ENCODE data around the gene NOP9.
"Not testable (repeated sequence)": the region's sequence is repeated elsewhere in the genome, so short reads cannot be mapped to it uniquely, and the experiment has no call there.

Gene NOP9

DNA sequence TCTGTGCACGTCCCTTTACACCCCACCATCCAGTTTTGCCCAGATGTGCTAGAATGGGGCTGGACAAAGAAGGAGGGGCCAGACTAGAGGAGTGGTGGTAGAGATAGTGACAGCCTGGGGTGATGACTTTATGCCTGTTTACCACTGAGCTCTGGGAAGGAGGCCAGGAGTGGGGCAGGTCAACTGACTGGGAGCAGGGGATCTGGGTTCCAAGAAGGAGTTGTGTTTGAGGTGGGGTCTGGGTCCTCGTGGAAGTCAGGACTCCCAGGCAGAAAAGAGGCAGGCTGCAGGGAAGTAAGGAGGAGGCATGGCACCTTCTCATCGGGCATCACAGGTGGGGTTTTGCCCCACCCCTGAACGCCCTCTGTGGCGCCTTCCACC lies 10.6 kb downstream of the NOP9 start:
- no peak for DNase-seq (ENCODE audit: low spot score)

DNA sequence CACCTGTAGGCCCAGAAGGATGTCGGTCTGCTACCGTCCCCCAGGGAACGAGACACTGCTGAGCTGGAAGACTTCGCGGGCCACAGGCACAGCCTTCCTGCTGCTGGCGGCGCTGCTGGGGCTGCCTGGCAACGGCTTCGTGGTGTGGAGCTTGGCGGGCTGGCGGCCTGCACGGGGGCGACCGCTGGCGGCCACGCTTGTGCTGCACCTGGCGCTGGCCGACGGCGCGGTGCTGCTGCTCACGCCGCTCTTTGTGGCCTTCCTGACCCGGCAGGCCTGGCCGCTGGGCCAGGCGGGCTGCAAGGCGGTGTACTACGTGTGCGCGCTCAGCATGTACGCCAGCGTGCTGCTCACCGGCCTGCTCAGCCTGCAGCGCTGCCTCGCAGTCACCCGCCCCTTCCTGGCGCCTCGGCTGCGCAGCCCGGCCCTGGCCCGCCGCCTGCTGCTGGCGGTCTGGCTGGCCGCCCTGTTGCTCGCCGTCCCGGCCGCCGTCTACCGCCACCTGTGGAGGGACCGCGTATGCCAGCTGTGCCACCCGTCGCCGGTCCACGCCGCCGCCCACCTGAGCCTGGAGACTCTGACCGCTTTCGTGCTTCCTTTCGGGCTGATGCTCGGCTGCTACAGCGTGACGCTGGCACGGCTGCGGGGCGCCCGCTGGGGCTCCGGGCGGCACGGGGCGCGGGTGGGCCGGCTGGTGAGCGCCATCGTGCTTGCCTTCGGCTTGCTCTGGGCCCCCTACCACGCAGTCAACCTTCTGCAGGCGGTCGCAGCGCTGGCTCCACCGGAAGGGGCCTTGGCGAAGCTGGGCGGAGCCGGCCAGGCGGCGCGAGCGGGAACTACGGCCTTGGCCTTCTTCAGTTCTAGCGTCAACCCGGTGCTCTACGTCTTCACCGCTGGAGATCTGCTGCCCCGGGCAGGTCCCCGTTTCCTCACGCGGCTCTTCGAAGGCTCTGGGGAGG lies 11.3 kb downstream of the NOP9 start, which contains the start of gene LTB4R:
Gene LTB4R, plus strand, starts transcription at position 857 of the 959 bp plus-strand sequence. CDS start 4,150 bp downstream, outside the sequence.
- peak; percentile 82 for DNase-seq (ENCODE audit: low spot score)

DNA sequence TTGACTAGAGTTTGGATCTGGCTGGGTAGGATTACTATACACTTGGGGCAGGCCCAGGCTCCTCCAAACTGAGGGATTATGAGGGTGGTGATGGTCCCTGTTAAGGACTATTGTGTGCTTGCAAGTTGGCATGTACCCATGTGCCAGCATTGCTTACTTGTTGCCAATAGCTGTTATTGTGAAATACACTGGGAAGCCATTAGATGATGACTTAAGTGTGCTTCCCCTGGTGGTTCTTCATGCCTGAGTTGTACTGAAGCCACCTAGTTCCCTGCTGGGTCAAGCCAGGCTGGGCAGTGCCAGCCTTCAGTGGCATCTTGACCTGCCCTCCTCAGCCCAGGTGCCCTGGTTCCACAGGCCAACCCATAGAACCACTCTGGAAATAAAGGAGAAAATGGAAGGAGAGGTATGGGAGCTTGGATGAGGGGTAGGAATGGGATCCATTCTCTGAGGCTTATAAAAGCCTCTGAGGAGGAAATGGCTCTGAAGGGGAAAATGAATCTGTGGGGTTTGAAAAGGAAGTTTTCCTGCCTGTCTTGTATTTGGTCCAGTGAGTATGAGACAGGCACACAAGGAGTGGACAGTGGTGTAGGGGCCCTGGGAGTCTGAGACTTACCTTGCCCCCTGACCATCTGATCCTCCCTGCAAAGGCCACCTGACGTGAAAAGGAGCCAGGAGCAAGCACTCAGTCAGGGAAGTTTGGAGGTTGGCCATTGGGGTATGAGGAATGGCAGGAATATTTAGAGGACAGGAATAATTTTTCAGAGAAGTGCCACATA lies 12.4 kb downstream of the NOP9 start:
- no peak for DNase-seq (ENCODE audit: low spot score)

DNA sequence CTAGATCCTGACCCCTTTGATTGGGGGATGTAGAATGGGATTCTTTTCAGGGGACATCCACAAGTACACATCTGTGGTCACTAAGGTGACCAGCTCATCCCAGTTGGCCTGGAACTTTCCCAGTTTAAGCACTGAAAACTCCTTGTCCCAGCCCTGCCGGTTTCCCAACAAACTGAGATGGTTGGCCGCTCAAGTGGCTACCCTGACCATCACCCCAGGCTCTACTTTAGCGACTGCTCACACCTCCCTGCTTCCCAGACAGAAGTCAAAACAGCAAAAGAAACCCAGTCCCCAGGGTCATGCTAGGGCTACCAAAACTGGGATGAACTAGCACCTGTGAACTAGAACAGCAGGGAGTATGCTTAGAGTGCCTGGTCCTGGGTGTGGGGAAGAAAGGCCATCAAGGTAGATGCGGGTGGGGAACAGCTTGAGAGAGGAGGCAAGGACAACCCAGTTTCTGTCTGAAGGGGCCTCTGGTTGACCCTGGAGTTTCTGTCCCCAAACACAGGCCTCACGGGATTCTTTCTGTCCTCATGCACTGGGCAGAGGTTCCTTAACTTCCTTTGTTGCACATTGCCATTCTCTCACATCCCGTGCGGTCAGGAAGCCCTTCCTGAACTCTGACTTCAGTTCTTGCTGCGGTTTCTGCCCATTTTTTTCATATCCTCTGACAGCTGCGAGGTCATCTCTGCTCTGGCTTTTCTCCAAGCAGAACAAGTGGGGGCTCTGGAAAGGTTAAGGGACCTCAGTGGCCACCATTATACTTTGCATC lies 13.3 kb downstream of the NOP9 start:
- peak; percentile 65 for DNase-seq (ENCODE audit: low spot score)

DNA sequence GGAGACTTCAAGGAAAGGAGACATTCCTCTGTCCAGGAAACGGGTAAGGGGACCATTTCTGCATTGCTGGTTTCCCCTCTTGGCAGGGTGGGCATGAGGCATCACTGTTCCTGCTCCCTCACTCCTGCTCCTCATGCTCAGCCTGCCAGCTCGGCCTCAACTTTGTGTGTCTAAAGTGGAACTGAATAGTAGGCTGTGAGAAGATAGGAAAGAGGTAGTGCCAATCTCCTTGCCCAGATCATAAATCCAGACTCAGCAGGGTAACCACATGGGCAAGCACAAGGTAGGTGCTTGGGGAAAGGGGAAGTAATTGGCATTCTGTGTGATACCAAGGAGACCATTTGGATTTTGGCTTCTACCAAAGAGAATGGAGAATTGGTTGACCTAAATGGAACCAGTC lies 14.3 kb downstream of the NOP9 start:
- DNase-seq (ENCODE audit: low spot score) = no peak

DNA sequence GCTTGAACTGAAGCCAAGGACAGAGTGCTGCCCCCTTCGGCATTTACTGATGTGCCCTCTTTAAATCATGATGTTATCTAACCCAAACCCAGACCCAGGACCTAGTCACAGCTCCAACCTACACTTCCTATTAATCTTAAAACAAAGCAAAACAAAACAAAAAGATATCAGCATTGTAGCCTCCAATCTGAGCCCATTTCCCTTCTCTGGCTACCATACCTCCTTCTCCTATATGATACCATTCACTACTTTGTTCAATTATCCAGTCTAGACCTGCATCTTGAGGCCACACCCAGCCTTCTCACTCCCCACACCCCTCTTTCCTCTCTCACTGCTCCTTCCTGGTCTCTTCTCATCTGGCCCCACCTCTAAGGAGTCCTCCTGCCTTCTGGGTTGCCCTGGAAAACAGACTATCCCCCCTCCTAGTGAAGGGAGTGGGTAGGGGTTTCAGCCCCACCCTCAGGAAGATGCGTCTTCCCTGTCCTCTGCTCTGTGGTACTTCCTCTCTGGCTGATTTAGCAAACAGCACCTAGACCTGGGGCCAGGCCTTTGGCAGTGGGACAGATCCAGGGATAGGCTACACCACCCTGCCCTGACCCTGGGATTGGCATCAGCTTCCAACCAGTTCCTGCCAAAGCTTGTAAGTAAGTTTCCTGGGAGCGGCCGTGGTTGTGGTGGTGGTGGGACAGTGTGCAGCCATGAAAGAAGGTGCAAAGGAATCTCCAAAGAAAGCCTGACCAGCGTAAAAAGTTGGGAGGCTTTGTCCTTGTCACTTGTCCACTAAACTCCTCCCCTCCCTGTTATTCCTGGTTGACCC lies 14.9 kb downstream of the NOP9 start:
- DNase-seq (ENCODE audit: low spot score) = no peak

DNA sequence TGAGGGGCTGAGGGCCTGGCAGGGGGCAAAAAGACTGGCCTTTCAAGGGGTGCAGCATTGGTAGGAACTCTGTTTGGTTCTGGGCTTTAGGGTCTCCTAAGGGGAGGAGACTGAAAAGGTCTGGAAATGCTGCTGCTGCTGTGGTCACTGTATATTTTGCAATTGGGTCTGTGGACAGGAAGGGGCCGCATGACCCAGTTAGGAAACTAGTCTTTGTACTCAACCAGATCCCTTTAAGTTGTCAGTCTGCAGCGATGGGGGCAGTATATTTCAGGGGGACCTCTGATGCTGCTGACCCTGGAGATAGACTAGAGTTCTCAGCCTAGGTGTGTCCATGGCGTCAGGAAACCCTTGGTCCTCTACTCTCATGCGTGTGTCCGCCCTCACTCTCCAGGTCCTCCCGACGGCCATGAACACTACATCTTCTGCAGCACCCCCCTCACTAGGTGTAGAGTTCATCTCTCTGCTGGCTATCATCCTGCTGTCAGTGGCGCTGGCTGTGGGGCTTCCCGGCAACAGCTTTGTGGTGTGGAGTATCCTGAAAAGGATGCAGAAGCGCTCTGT lies 15.7 kb downstream of the NOP9 start:
- no peak for DNase-seq (ENCODE audit: low spot score)

DNA sequence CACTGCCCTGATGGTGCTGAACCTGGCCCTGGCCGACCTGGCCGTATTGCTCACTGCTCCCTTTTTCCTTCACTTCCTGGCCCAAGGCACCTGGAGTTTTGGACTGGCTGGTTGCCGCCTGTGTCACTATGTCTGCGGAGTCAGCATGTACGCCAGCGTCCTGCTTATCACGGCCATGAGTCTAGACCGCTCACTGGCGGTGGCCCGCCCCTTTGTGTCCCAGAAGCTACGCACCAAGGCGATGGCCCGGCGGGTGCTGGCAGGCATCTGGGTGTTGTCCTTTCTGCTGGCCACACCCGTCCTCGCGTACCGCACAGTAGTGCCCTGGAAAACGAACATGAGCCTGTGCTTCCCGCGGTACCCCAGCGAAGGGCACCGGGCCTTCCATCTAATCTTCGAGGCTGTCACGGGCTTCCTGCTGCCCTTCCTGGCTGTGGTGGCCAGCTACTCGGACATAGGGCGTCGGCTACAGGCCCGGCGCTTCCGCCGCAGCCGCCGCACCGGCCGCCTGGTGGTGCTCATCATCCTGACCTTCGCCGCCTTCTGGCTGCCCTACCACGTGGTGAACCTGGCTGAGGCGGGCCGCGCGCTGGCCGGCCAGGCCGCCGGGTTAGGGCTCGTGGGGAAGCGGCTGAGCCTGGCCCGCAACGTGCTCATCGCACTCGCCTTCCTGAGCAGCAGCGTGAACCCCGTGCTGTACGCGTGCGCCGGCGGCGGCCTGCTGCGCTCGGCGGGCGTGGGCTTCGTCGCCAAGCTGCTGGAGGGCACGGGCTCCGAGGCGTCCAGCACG lies 16.4 kb downstream of the NOP9 start:
- DNase-seq (ENCODE audit: low spot score) = no peak

DNA sequence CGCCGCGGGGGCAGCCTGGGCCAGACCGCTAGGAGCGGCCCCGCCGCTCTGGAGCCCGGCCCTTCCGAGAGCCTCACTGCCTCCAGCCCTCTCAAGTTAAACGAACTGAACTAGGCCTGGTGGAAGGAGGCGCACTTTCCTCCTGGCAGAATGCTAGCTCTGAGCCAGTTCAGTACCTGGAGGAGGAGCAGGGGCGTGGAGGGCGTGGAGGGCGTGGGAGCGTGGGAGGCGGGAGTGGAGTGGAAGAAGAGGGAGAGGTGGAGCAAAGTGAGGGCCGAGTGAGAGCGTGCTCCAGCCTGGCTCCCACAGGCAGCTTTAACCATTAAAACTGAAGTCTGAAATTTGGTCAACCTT lies 16.9 kb downstream of the NOP9 start:
- DNase-seq (ENCODE audit: low spot score) = no peak

DNA sequence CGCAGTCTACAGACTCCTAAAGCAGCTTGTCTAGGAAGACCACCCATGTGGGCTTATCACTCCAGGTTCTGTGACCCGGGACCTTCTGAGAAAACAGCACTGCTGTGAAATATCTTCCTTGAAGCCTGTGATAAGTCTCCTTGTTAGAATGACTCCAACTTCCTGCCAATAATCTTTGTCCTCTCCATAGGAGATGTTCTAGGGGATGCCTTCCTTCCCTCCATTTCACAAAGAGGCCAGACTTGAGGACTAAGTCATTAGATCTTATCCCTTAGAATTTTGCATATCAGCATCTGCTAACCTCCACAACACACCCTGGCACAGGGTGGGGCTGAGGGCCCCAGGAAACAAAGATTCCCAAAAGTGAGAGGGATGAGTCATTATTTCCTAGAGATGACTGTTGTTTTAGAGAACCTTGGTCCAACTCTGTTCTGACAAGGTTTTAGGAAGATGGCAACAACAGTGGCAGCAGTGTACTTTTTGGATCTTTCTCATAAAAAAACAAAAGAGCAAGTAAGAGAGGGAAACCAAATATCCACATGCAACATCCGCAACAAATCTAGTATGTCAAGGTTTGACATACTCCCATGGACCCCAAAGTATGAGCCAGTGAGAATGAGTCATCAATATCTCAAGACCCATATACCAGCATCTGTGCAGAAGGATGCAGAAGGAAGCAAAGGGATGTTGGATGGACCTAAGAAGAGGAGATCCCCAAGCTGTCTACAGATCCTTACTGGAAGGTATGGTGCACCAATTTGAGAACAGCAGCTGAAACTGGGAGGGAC lies 17.7 kb downstream of the NOP9 start:
- DNase-seq (ENCODE audit: low spot score) = no peak

DNA sequence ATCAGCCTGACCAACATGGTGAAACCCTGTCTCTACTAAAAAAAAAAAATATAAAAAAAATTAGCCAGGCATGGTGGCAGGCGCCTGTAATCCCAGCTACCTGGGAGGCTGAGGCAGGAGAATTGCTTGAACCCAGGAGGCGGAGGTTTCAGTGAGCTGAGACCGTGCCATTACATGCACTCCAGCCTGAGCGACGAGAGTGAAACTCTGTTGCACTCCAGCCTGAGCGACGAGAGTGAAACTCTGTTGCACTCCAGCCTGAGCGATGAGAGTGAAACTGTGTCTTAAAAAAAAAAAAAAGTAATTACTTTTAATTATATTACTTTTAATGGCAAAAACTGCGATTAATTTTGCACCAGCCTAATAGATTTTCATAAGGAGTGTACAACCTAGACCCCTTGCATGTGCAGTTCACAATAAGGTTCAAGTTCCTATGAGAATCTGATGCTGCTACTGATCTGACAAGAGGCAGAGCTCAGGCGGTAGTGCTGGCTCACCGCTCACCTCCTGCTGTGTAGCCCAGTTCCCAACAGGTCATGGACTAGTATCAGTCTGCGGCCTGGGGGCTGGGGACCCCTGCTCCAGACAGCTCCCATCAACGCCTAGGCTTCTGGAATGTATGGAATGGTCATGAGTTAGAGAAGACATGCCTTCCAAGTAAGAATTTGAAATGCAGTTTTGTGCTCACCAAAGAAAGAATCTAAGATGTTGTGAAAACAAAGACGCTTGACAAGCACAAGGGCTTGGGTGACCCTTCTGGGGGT lies 21.7 kb downstream of the NOP9 start:
- DNase-seq (ENCODE audit: low spot score) = no peak

DNA sequence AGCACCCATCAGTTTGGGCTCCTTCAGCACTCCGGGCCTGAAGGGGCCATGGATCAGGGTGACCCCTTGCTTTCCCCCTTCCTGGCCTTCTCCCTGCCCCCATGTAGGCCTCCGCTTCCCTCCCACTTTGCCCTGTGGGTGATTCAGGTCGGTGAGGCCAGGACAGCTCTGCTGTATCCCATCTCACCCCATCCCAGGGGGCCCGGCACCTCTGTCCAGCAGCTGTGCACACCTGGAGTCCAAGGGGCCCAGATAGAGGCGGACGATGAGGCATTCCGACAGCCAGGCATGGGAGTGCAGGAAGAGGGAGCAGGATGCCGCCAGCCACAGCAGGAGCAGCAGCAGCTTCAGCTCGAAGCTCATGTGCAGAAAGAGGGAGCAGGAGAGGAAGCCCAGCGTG lies 23.0 kb downstream of the NOP9 start:
- DNase-seq (ENCODE audit: low spot score) = no peak

DNA sequence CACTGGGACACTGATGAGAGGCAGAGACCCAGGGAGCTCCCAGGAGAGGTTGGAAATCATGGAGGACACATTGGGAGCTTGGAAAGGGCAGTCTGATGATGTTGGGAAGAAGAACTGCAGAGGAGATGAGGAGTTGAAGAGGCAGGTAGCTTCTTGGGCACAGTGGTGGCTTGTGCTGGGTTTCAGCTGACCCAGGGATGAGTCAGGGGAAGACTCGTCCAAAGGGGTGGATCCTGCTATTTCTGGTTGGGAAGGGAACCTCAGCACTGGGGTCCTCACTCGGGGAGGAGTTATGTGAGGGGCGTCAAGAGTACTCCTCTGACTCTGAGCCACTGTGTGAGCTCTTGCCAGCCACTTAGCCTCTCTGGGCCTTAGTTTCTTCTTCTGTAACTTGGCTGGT lies 23.7 kb downstream of the NOP9 start:
- no peak for DNase-seq (ENCODE audit: low spot score)

DNA sequence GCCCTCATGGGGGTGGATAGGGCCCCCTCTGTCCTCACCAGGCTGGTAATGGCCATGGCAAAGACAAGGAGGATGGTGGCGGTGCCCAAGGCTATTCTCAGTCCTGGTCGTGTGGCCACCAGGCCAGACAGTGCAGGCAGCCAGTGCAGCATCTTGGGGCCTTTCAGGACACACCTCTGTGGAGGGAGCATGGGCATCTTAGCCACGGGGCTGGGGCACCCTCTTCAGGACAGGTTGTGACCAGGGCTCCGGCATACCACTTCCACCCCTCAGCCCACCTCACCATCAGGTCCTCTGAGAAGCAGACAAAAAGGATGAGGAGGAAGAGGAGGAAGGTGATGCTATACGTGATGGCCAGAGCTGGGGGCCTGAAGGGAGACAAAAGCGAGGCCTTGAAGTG lies 24.4 kb downstream of the NOP9 start:
- DNase-seq (ENCODE audit: low spot score) = no peak

DNA sequence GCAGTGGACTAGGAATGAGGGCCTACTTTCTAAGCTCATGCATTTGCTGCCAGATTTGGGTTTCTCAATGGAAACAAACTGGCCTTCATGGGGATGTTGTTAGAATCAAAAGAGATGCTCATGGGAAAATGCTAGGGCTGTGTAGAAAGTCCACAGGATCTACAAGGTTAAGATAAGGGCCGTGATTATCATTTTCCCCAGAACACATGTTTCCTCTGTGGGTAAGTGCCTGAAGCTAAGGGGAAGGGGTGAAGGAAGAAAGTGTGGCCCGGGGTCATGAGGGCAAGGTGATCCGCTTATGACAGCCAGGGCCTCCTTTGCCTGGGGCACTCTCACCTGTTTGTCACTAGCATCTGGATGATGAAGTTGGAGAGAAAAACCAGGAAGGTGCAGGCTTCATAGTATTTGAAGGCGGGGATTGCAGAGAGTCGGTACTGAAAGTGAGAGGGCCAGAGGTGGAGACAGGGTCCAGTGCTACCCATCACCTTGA lies 25.4 kb downstream of the NOP9 start:
- DNase-seq (ENCODE audit: low spot score) = no peak

DNA sequence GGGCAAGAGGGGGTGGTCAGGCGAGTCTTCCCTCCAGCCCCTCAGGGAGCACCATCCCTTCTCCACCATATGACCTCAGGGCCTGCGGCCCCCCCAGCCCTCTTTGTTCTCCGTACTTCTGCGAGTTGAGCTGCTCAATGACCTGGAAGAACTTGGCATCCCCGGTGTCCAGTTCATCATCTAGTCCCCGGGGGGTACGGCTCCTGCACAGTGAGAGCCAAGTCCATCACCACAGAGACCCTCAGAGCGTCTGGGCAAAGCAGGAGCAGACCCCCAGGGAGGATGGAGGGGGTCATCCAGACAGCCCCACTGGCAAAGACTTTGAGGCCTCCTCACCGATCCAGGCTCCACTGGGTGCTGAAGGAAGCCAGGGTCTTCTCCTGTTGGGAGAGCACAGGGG lies 26.3 kb downstream of the NOP9 start:
- DNase-seq (ENCODE audit: low spot score) = no peak

DNA sequence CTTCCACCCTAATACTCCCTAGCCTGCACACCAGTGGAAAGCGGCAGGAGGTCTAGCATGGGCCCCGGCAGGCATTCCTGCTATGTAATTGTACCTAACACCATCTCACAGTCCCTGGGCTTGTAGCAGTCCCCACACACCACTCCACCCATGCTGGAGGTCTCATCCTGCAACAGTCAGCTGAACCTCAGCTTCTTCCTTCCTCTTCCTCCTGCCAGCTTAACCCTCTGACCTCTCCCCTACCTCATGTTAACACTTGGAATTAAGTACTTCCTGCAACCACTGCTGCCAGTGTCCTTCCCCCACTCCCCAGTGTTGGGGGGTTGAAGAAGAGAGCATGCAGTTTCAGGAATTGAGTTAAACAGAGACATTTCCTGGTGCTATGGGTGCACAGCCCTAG lies 27.7 kb downstream of the NOP9 start:
- DNase-seq (ENCODE audit: low spot score) = no peak

DNA sequence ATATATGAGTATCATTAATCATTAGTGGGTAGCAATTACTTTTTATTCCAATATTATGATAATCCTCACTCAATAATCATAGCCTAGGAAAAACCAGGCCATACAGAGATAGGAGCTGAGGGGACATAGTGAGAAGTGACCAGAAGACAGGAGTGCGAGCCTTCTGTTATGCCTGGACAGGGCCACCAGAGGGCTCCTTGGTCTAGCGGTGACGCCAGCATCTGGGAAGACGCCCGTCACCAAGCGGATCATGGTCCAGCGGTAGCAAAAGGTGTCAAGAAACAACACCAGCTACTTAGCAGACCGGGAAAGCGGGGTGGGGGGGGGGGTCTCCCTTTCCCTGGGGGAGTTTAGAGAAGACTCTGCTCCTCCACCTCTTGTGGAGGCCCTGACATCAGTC lies 28.3 kb downstream of the NOP9 start:
- DNase-seq (ENCODE audit: low spot score) = not testable (repeated sequence)

All from Ammon's horn (tissue), 1 donor.